ENCODE measurements around the gene BCL2L15.
"Not testable (repeated sequence)": the region's sequence is repeated elsewhere in the genome, so short reads cannot be mapped to it uniquely, and the experiment has no call there.

Gene BCL2L15

DNA sequence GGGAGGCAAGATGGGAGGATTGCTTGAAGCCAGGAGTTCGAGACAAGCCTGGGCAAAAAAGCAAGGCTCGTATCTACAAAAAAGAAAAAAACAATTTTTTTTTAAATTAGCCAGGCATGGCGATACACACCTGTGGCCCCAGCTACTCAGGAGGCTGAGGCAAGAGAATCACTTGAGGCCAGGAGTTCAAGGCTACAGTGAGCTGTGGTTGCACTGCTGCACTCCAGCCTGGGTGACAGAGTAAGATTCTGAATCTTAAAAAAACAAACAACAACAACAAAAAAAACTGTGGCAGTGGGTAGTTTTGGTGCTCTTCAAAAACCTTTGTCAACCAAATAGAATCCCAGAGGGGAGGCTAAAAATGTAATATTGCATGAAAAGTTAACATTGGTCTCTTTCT, 16.6 kb downstream of the BCL2L15 start:
- DNase-seq: peak; percentile 38

DNA sequence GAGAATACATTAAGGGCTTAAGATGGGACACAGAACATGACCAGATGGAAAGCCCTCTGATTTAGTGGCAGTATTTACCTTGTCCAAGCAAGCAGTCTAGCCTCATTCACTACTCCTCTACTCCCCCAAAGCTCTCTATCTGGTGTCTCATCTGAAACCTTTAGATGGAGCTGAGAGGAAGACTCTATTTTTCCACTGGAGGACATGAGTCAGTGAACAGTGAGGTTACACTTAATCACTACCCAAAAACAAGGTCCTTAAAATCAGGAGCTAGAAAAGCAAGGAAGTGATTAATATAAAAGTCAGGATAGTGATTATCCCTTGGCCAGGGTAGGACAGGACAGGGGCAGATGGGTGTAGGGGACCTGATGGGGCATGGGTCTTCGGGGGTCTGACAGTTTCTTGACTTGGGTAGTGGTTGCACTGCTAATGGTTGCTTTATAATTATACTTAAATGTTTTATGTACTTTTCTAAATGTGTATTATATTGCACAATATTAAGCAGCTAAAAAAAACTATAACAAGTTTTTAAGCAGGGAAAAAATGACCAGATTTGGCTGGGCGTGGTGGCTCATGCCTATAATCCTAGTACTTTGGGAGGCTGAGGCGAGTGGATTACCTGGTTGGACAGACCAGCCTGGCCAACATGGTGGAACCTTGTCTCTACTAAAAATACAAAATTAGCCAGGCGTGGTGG, 18.8 kb downstream of the BCL2L15 start:
- peak; percentile 62 for DNase-seq

DNA sequence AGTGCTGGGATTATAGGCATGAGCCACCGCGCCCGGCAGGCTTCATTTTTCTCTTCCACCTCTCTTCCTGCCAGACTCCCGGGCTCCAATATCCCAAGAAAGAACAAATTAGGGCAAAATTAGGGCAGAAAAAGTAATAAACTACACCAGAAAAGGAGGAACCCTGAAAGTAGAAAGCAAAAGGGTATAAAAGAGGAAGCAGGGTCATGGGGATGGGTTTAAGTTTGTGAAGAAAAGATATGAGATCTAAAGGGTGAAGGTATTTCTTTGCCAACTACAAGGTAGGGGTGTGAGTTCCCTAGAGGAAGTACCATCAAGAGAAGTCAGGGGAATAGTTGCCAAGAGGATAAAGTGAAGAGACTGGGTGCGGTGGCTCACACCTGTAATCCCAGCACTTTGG, 25.7 kb downstream of the BCL2L15 start:
- DNase-seq: no peak

DNA sequence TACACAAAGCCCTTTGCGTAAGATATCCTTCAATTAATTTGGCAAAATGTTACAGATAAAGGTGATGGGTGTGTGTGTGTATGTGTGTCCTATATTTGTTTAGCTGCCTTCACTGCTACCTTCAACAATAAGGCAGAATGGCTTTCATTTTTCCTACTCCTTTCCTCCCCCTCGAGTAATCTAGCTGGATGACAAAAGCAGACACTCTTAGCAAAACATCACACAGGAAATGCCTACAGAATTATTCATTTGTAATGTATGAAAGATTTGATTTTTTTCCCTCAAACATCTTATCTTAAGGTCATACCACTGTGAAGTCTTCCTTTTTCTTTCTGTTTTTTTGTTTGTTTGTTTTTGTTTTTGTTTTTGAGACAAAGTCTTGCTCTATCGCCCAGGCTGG, 26.5 kb downstream of the BCL2L15 start:
- DNase-seq: no peak

DNA sequence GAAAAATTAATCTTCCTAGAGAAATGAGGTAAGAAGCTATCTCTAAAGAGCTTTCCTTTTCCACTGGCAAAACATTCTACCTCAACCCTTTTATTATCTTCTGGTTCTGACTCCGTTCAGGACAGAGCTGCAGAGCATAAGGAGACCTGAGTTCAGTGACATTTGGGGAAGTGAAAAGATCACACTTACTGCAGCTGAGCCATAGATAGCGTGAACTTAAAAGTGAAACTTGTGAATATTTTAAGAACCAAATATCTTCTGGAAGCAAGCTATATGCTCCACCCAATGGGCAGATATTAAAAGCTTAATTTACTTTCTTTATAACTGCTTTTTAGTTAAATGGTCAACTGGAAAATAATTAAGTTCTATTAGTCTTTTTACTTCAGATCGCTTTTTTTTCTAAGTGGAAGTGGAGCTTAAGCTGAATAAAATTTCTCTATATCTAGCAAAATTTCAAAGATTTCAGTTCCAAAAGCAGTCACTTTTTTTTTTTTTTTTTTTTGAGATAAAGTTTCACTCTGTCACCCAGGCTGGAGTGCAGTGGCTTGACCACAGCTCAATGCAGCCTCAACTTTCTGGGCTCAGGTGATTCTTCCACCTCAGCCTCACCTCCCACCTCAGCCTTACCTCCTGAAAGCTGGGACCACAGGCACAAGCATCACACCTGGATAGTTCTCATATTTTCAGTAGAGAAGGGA, 27.8 kb downstream of the BCL2L15 start:
- DNase-seq: peak; percentile 12

DNA sequence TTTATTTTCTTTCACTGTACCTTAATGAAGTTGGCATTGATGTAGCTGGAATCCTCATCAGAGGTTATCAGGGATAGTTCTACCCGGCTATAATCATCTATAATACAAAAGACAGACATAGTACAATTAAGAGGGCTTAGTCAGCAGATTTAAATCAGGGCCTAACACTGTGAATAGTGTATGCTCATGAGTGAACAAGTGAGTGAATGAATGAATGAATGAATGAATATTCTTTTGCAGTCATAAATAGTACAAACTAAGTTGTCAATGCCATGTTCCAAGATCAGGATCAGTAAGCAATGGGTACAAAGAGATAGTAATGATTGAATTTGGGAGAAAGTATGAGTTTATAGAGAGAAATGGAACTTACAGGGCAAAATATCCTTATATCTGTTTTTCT, 28.4 kb downstream of the BCL2L15 start:
- no peak for DNase-seq

DNA sequence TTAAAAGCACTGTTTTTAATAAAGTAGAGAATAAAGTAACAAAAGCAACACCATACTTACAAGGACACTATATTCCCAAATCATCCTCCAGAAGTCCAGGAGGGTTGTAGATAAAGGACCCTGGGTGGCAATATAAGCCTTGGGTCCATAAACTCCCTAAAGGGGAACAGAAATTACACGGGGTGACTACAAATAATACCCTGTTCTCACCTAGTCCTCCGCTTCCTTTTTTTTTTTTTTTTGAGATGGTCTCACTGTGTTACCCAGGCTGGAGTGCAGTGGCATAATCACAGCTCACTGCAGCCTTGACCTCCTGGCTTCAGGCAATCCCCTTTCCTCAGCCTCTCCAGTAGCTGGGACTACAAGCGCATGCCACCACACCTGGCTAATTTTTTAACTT, 29.0 kb downstream of the BCL2L15 start:
- no peak for DNase-seq

DNA sequence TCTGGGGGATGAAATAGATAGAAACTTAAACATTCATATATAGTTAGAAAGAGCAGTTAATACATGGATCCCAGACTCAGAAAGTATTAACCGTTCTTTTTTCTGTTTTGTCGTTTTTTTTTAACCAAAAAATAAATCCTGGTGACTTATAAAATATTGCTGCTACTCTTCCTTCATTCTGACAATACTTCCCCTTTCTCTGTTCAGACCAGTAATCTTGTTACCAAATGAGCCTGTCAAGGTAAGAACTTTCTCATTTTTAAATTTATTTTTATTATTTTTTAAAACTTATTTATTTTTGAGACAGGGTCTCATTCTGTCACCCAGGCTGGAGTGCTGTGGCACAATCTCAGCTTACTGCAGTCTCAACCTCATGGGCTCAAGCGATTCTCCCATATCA, 29.6 kb downstream of the BCL2L15 start:
- no peak for DNase-seq

DNA sequence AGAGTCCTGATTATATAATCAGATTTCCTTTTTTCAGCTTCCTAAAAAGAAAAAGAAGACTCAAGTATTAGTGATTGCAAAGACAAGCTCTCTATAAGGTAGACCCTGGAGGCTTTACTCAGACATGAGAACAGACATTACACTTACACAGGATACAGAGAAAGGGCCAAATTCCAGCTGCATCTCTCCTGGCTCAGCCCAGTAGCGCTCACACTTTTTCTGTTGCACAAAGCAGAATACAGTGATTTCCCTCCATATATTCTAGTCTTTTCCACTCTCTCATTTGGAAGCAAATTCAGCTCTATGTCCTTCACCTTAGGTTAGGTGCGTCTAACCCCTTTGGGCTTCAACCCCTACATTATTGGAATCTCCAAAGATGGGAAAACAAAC, 31.0 kb downstream of the BCL2L15 start:
- no peak for DNase-seq

DNA sequence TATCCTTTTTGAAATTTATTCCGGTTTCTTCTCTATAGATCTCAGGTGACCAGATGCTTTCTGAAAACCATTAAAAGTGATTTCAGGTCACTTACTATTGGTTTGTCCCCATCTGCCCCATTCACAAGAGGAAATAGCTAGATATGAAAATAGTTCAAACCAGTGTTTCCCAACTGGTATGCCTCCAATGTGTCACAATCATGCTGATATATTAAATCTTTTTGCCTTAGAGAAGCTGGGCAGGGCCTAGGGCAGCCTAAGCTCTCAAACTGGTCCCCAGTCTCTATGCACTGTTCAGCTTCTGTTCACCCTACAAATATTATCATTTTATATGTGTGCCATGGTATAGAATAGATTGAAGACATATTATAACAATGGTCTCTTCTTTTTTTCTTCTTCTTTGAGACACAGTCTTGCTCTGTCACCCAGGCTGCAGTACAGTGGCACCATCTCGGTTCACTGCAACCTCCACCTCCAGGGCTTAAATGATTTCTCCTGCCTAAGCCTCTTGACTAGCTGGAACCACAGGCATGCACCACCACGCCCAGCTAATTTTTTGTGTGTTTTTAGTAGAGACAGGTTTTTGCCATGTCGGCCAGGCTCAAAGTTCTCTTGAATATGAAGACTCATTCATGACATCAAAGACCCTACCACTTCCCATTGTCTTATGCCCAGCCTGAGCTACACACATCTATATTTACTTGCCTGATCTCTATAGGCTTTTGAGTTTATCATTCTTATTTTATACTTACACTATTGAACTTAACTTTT, 31.6 kb downstream of the BCL2L15 start:
- DNase-seq: no peak

DNA sequence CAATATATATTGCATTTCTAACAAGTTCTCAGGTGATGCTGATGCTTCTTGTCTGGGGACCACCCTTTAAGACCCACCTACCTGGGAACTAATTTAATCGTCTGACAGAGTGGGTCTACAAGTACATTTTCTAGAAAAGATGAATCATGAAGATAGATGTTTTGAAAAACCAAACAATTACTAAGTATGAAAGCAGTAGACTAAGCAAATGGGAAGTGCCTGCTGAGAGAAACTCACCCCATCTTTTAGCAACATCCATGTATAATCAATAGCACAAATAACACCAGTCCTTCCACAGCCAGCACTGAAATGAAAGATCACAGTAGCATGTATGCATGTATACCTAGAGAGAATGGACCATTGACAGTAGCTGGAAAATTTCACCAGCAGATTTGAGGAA, 33.1 kb downstream of the BCL2L15 start:
- DNase-seq: no peak

DNA sequence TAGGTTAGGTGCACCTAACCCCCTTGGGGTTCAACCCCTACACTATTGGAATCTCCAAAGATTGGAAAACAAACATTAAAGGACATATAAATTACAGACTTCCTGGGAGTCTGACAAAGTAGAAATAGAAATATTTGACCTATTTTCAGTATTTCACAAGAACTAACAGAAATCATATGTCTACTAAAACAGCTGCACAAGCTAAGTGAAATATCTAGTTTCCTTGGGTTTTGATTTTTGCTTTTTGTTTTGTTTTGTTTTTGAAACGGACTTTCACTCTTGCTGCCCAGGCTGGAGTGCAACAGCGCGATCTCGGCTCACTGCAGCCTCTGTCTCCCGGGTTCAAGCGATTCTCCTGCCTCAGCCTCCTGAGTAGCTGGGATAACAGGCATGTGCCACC, 34.7 kb downstream of the BCL2L15 start:
- DNase-seq: not testable (repeated sequence)

DNA sequence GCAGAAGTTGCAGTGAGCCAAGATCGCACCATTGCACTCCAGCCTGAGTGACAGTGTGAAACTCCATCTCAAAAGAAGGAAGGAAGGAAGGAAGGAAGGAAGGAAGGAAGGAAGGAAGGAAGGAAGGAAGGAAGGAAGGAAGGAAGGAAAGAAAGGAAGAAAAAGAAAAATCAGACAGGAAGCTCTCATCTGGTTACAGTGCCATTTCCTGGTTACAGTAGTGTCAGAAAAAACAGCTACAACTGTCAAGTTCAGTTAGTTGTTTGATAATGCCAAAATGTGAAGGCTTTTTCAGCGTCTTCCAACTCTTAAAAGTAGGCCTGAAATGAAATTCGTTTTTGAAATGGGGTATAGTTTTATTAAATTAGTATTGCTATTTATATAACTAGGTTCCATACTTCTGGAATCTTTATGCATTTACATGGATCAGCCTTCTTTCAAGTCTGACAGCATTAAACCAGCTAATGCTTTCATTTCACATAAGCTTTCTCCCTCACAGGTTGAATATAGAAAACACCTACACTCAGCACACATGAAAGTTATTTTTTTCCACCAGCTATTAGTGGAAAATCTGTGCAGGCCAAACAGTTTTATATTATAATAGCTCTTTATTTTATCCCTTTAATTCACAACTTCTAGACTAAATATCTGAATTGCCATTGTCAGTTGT, 37.1 kb downstream of the BCL2L15 start:
- DNase-seq: no peak

DNA sequence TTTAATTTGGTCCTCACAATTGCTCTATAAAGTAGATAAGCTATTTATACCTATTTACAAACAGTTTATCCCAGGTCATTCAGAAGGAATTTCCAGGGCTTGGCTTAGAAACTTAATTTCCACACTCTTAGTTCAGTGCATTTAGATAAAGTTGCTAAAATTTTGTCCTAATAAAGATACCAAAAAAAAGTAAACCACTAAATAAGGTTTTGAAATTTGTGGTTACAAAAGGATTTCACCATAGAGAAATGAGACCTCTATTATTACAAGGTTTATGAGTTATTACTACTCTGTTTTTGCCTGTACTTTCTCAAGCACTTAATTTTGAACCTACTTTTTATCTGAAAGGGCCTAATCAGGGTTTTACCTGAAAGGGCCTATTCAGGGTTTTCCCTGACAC, 38.3 kb downstream of the BCL2L15 start:
- no peak for DNase-seq

DNA sequence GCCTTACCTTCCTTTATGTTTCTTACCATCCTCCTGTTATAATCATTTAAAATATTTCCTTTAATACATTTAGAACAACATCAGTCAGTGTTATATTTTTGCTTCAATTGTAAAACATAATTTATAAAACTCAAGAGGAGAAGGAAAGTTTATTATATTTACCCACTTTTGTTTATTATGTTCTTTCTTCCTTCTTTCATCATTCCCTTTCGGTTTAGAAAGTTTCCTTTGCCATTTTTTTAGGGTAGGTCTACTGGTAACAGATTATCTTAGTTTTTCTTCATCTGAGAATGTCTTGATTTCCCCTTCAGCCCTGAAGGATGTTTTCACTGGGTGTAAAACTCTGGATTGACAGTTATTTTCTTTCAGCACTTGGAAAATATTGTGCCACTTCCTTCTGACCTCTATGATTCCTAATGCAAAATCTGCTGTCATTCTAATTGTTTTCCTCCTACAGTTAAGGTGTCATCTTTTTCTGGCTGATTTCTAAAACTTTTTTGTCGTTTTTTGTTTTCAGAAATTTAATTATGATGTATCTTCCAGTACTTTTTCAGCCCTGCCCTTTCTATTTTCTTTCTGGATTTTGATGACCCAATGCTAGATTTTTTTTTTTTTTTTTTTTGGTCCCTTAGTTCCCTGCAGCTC, 40.9 kb downstream of the BCL2L15 start:
- no peak for DNase-seq

DNA sequence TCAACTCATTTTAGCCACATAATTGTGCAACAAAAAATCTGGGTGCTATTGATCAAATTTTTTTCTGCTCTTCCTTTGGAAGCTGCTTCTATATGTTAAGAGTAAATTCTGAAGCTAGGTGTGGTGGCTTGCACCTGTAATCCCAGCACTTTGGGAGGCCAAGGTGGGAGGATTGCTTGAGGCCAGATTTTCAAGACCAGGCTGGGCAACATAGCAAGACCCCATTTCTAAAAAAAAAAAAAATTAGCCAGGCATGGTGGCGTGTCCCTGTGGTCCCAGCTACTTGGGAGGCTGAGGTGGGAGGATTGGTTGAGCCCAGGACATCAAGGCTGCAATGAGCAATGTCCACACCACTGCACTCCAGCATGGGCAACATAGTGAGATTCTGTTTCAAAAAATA, 50.8 kb downstream of the BCL2L15 start:
- no peak for DNase-seq

DNA sequence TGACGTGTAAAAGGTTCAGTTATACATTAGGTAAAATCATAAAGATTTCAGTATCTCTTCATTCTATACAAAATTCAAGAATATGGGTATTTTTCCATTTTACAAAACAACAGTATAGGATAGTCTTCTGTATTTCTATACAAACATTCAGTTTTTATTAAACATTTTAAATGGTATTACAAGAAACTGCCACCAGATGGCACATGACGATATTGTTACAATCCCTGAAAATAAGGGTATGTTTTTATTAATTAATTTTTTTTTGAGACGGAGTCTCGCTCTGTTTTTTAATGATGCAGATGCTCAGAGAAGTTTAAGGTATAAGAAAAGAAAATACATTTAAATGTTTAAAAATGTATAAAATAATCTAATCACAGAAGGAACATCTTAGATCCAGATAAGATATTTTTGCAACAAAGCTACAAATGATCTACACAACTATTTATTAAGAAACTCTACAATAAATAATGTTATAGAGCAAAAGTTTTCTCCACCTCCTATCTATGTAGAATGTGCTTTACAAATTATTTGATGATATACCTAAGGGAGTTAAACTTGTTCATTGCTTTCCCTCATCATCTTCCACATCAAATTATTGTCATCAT, 51.6 kb downstream of the BCL2L15 start:
- DNase-seq: peak; percentile 57

DNA sequence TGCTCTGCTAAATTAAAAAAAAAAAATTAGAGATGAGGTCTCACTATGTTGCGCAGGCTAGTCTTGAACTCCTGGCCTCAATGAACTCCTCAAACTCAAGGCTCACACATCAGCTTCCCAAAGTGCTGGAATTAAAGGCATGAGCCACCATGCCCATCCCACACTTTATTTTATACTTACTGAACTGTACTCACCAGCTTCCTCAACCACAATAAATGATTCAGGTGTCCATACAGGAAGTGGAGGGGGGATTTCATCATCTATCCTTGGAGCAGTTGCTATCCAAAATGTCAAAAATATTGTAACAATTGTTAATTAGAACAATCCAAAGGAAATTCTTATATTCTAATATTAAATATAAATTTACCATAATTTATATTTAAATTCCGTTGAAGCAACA, 52.7 kb downstream of the BCL2L15 start:
- no peak for DNase-seq
